DND-41 (cell line): ENCODE data around the gene AGAP9.
"Not testable (repeated sequence)": the region's sequence is repeated elsewhere in the genome, so short reads cannot be mapped to it uniquely, and the experiment has no call there.

Experiments
- ATAC-seq: fragments of 200-7000 bp; cut with Tn5 transposase; 3 replicates; pipeline ENCODE4 v1.9.1; 2021; ENCODE audit warnings: low read depth; ENCODE audit not compliant: insufficient read depth
- DNase-seq: peaks from one replicate; pipeline ENCODE4 v3.0.0-alpha.2; 2020
- H2AFZ ChIP-seq: 2 replicates; pipeline ENCODE4 v1.6.0; 2012; ENCODE audit warnings: low read depth, low read length
- H3K27ac ChIP-seq: 2 replicates; pipeline ENCODE4 v1.5.1; 2012; ENCODE audit warnings: low read length, inconsistent platforms
- H3K27me3 ChIP-seq: fragments of 200-600 bp; sonication (generic); 2 replicates; pipeline ENCODE4 v1.6.0; 2012; ENCODE audit warnings: low read length, mild to moderate bottlenecking, inconsistent platforms; ENCODE audit not compliant: insufficient read depth, poor library complexity
- H3K36me3 ChIP-seq: 2 replicates; pipeline ENCODE4 v1.5.1; 2012; ENCODE audit warnings: low read length, inconsistent platforms; ENCODE audit not compliant: insufficient read depth
- H3K4me1 ChIP-seq: 2 replicates; pipeline ENCODE4 v1.5.1; 2012; ENCODE audit warnings: mild to moderate bottlenecking, low read length; ENCODE audit not compliant: insufficient read depth
- H3K4me2 ChIP-seq: 2 replicates; pipeline ENCODE4 v1.6.0; 2012; ENCODE audit warnings: mild to moderate bottlenecking, moderate library complexity, low read length, inconsistent platforms; ENCODE audit not compliant: insufficient read depth
- H3K4me3 ChIP-seq, 2 experiments: fragments of 200-600 bp in 1 of 2; shearing (Covaris generic) in 1 of 2; 2 replicates each; pipeline ENCODE4 v1.5.1; 2012 to 2016; ENCODE audit warnings: inconsistent platforms in 2 of 2, low read length in 2 of 2, mild to moderate bottlenecking in 2 of 2, low read depth in 1 of 2, moderate library complexity in 1 of 2
- H3K79me2 ChIP-seq: 2 replicates; pipeline ENCODE4 v1.6.0; 2012; ENCODE audit warnings: low read length, inconsistent platforms; ENCODE audit not compliant: insufficient read depth
- H3K9ac ChIP-seq: 2 replicates; pipeline ENCODE4 v1.6.0; 2012; ENCODE audit warnings: low read depth, mild to moderate bottlenecking, inconsistent platforms, low read length, moderate library complexity
- H3K9me3 ChIP-seq: 2 replicates; pipeline ENCODE4 v1.5.1; 2012; ENCODE audit warnings: low read length, moderate library complexity, mild to moderate bottlenecking, inconsistent platforms; ENCODE audit not compliant: insufficient read depth, severe bottlenecking
- H4K20me1 ChIP-seq: 2 replicates; pipeline ENCODE4 v1.6.0; 2012; ENCODE audit warnings: low read length; ENCODE audit not compliant: insufficient read depth

AGAP9 gene

GRCh38 chr10:47484786-47485185 lies 38.7 kb downstream of the AGAP9 start:
- H3K4me2 ChIP-seq, H3K36me3 ChIP-seq, H4K20me1 ChIP-seq, H3K27ac ChIP-seq, H3K27me3 ChIP-seq, ATAC-seq, H3K79me2 ChIP-seq, DNase-seq, H2AFZ ChIP-seq, H3K9ac ChIP-seq, H3K4me1 ChIP-seq, H3K9me3 ChIP-seq, H3K4me3 ChIP-seq: not testable (repeated sequence)

- H3K4me2 ChIP-seq, H4K20me1 ChIP-seq, H3K4me1 ChIP-seq, H3K9me3 ChIP-seq, H3K4me3 ChIP-seq, H3K36me3 ChIP-seq, ATAC-seq, H3K9ac ChIP-seq, H2AFZ ChIP-seq, H3K79me2 ChIP-seq, H3K27ac ChIP-seq, DNase-seq, H3K27me3 ChIP-seq: not testable (repeated sequence)
Measured at GRCh38 chr10:47483923-47484322, 39.5 kb downstream of the AGAP9 start, which contains the start of gene ANXA8. Gene ANXA8, minus strand, starts transcription at chr10:47484115. Its CDS starts 182 bp downstream, at chr10:47483933.

GRCh38 chr10:47482367-47482766 lies 41.1 kb downstream of the AGAP9 start:
- not testable (repeated sequence) for H3K9ac ChIP-seq, ATAC-seq, H3K79me2 ChIP-seq, H2AFZ ChIP-seq, DNase-seq, H3K9me3 ChIP-seq, H3K27me3 ChIP-seq, H4K20me1 ChIP-seq, H3K36me3 ChIP-seq, H3K4me3 ChIP-seq, H3K27ac ChIP-seq, H3K4me1 ChIP-seq, H3K4me2 ChIP-seq

GRCh38 chr10:47481768-47482181 lies 41.7 kb downstream of the AGAP9 start:
- H2AFZ ChIP-seq, H3K27me3 ChIP-seq, DNase-seq: not testable (repeated sequence)

GRCh38 chr10:47481182-47481766 lies 42.2 kb downstream of the AGAP9 start:
- not testable (repeated sequence) for H3K79me2 ChIP-seq, H3K27me3 ChIP-seq, H3K27ac ChIP-seq, H3K4me2 ChIP-seq, H3K4me1 ChIP-seq, H3K4me3 ChIP-seq, H3K9ac ChIP-seq, H3K36me3 ChIP-seq, DNase-seq, H3K9me3 ChIP-seq, H2AFZ ChIP-seq, H4K20me1 ChIP-seq, ATAC-seq

More at GRCh38 chr10:47481768-47482181, 41.7 kb downstream of the AGAP9 start:
- not testable (repeated sequence) for H3K9ac ChIP-seq, H3K4me1 ChIP-seq, H3K4me3 ChIP-seq, ATAC-seq, H3K79me2 ChIP-seq, H3K9me3 ChIP-seq, H3K27ac ChIP-seq, H3K4me2 ChIP-seq, H4K20me1 ChIP-seq, H3K36me3 ChIP-seq

GRCh38 chr10:47480133-47480532 lies 43.3 kb downstream of the AGAP9 start:
- not testable (repeated sequence) for H3K4me1 ChIP-seq, H2AFZ ChIP-seq, H3K27ac ChIP-seq, H3K4me3 ChIP-seq, H3K4me2 ChIP-seq, H3K9me3 ChIP-seq, H3K79me2 ChIP-seq, H4K20me1 ChIP-seq, H3K36me3 ChIP-seq, DNase-seq, ATAC-seq, H3K27me3 ChIP-seq, H3K9ac ChIP-seq

- H3K4me2 ChIP-seq, H3K27me3 ChIP-seq, H3K4me3 ChIP-seq, H3K27ac ChIP-seq, H3K36me3 ChIP-seq, H3K4me1 ChIP-seq, H3K9ac ChIP-seq, DNase-seq, H3K9me3 ChIP-seq, H2AFZ ChIP-seq, H4K20me1 ChIP-seq, ATAC-seq, H3K79me2 ChIP-seq: not testable (repeated sequence)
Measured at GRCh38 chr10:47478114-47478513, 45.3 kb downstream of the AGAP9 start.

- not testable (repeated sequence) for H3K4me1 ChIP-seq, H3K4me3 ChIP-seq, H3K27ac ChIP-seq, H3K9ac ChIP-seq, H3K4me2 ChIP-seq, DNase-seq, ATAC-seq, H4K20me1 ChIP-seq, H3K27me3 ChIP-seq, H3K36me3 ChIP-seq, H2AFZ ChIP-seq, H3K9me3 ChIP-seq, H3K79me2 ChIP-seq
Measured at GRCh38 chr10:47477078-47477477, 46.4 kb downstream of the AGAP9 start.
